Activated T-cell treated with anti-CD3 and anti-CD28 coated beads for 24 hours (primary cell): ENCODE measurements around the gene MYL3.
A peak's percentile ranks its signal among the peaks of the same experiment; 100 is the strongest.
"Not testable (repeated sequence)": the region's sequence is repeated elsewhere in the genome, so short reads cannot be mapped to it uniquely, and the experiment has no call there.

ENCODE experiments used
- DNase-seq: peaks from one replicate; pipeline ENCODE4 v3.0.0-alpha.2; 2020; ENCODE audit warnings: low read depth

MYL3 gene

DNA sequence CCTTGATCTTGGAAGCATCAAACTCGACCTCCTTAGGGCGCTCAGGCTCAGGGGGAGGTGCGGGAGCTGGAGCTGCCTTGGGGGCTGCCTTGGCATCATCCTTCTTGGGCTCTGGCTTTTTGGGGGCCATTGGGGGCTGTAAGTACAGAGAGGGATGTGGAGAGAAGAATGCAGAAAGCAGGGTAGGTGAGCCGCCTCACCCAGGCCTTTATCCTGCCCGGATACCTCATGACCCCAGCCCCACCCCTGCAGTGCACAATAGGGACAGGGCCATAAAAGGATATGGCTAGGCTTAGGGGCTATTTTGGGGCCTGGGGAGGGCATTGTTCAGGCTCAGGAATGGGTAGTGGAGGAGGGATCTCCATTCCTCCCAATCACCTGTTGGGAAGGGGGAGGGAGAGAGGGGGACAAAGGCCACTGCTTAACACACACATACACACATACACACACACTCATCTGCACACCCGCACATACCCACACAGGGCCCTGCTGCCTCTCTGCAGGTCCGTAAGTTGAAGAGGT lies at the start of gene MYL3:
Gene MYL3 (minus strand): TSS at position 184 of the 522 bp plus-strand sequence. CDS start 54 bp downstream, at position 130.
- DNase-seq, result no peak

DNA sequence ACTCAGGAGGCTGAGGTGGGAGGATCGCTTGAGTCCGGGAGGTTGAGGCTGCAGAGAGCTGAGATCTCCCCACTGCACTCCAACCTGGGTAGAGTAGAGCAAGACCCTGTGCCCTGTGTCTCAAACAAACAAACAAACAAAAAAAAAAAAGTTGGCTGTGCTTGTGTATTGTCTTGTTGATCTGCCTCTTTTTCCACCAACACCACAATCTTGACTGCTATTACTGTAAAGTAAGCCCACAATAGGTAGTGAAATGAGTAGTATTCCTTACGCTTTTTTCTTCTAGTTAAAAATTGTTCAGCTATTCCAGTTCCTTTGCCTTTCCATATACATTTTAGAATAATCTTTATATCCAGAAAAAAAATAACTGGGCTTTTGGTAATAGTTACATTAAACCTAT lies 49.7 kb upstream of the MYL3 start:
- no peak for DNase-seq

DNA sequence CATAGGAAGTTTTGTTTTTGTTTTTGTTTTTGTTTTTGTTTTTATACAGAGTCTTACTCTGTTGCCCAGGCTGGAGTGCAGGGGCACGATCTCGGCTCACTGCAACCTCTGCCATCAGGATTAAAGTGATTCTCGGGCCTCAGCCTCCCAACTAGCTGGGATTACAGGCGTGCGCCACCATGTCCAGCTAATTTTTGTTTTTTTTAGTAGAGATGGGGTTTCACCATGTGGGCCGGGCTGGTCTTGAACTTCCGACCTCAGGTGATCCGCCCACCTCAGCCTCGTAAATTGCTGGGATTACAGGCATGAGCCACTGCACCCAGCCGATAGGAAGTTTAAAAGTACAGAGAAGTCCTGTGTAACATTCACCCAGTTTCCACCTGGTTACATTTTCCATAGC lies 47.7 kb upstream of the MYL3 start:
- DNase-seq, result not testable (repeated sequence)

DNA sequence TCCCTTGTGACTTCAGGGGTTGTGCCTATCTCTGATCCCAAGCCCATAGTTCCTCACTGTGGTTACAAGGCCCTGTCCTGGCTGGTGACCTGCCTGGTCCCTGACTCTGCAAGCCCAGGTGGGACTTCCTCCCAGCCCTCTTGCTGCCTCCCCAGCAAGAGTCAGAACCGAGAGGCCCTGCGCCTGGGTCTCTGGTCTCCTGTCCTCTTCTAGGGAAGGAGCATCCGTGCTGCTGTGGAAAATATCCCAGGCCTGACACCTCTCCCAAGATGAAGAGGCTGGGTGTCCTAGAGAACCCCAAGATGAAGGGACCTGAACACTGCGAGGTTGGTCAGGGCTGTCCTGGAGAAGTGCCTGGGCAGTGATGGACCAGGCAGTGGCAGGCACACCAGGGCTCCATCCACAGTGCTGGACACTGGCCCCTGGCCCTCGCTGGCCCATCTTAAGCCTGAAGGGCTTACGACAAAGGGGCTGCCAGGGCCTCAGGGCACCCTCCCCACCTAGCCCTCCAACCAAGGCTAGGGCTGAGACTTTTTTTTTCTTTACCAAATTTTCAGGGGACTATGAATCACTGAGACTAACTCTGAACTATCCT lies 47.0 kb upstream of the MYL3 start:
- no peak for DNase-seq

DNA sequence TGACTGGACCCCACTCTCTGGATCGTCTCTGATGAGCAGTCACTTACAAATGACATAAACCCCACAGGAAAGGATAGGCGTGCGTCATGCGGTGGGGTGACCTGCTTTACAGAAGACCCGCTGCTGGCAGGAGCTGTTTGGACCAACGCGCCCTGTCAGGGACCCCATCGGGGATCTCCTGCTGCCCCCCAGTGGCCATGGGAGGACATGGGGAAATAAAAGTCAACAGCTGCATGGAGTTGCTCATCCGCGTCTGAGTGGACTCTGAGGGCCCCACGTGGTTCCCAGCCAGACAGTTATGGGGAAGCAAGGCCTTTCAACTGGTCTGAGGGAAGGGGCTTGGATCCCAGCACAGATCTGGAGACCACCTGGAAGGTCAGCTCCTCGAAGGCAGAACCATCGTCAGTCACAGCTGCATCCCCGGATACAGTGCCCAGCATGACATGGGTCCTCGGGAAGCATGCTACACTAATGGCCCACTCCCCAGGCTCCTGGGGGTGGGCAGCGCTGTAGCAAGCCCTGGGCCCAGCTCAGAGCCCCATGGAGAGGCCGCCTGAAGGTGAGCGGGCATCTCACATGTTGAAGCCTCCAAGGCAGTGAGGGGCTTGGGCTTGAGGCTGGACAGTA lies 46.4 kb upstream of the MYL3 start:
- DNase-seq, result peak; percentile 64

DNA sequence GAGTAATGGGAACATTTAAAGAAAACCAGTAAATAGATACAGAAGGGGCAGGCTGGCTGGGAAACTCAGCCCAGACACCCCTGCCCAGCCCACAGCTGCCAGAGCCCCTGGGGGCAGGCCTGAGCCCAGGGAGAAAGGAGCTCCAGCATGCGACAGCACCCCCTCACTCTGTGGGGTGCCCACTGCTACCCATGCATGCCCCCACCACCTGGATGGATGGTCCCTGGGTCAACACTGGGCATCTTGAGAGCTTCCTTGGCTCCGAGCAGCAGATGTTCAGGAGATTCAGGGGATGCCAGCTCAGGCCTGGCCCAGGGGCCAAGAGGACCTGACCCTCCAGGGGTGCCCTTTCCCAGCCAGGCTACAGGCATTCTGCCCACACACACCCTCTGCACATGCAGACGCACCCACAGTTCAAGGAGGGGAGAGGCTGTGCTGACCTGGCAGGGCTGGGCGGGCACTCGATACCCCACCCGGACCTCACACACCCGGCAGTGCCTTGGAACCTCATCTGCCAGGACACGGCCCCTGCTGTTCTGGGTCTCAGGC lies 45.8 kb upstream of the MYL3 start:
- DNase-seq, result no peak

DNA sequence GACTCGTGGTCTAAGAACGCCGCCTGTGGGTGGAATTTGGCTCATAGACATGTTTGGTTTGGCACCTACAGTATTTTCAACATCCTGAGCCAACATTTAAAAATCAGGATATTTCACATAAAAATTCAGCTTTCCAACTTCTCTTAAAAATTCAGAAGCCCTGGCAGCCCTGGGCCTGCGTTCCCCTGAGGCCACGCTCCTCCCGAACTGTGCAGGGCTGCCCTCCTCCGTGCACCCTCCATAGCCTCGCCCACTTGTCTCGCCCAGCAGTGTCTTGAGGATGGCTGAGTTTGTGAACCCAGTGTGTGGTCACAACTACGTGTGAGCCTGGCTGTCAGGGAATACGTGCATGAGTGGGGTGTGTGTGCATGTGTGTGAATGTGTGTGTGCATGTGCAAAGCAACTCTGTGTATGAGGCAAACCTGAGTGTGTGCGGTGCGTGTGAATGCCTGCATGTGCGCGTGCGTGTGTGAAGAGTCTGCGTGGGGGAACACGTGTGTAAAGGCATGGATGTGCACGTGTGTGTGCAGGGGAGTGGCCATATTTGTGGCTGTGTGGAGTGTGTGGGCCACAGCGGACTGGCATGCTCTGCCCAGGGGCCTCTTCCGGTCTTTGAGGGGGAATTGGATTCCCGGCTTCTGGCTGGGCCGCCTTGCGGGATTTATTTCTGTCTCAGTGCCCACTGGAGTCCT lies 45.2 kb upstream of the MYL3 start:
- no peak for DNase-seq

DNA sequence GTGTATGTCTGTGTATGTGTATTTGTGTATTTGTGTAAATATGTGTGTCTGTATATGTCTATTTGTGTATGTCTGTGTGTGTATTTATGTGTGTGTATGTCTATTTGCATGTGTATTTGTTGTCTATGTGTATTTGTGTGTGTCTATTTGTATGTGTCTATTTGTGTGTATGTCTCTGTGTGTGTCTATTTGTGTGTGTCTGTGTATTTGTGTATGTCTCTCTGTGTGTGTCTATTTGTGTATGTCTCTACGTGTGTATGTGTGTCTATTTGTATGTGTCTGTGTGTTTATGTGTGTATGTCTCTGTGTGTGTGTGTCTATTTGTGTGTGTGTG lies 44.7 kb upstream of the MYL3 start:
- DNase-seq, result no peak

DNA sequence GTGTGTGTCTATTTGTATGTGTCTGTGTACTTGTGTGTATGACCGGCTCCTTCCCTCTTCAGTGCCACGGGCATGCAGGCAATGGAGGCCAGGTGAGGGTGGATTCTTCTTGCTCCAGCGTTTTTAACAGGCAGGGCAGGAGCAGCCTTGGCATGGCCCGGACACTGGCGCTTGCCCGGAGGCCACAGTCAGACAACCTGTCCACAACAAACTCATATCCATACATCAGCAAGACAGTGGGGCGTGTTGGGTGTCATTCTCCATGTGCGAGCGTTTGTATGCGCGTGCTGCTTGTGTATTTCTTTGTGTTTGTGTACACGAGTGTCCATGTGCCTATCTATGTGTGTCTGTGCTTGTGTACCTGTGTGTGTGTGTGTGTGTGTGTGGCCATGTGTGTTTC lies 44.0 kb upstream of the MYL3 start:
- no peak for DNase-seq

DNA sequence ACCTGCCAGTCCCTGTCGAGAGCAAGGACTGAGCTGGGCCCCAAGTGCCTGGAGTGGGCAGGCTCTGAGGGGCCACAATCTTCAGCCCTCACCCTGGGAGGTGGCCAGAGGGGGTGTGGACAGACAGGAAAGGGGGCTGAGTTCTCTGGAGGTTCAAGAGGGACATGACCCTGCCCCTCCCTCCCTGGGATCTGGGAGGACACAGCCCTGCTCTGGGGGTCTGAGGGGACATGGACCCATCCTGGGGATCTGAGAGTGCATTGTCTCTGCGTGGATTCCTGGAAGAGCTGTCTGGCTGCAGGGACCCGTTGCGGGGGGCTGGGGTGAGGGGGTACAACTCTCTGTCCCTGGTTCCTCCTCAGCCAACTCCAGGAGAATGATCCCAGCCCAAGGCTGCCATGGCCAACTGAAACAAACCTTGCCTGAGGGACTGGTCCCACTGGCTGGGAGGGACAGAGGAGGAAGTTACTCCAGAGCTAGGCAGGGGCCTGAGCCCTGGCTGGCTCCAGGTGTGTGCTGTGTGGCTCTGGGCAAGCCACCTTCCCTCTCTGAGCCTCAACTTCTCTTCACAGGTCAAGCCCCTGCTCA lies 43.3 kb upstream of the MYL3 start:
- DNase-seq, result no peak

DNA sequence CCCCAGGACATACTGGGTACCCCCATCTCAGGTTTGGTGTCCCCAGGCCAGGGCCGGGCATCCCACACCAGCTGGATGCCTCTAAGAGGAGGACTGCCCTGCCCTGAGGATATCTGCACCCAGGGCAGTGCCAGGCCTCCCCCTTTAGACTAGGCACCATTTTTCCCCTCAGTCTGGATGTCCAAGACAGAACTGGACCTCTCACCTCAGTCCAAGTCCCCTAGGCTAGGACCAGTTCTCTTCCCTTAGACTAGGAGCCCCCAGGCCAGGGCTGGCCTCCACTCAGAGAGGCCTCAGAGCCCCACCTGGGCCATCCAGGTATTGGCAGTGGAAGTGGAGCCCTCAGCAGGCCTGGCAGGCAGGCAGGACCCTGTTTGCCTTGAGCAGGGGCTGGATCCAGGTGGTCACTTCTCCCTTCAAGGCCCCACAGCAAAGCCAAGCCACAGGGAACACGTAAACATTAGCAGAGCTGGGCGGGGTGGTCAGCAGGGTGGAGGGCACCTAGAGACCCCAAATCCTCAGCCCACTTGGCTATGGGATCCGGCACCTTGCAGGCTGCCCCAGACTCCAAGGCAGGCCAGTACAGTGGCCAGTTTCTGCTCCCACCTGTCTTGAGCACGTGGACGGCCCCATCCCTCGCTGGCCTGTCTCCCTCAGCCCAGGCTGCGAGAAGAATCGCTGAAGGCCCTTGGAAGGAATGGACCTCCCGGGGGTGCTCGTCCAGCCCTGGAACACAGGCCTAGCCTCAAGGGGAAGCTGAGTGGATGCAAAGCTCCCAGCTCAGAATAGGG lies 42.6 kb upstream of the MYL3 start:
- no peak for DNase-seq

DNA sequence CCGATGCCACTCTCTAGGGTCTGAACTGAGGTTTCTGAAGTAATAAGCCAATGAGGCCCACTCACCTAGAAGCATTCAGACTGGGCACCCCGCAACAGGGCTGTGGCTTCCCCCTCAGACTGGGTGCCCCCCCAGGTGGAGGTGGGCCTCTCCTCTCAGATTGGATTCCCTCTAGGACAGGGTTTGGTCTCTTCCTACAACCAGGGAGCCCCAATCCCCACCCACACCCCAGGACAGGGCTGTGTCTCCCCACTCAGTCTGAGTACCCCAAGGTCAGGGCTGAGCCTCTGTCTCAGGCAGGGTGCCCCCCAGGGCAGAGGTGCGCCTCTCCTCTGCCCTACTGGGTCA lies 41.9 kb upstream of the MYL3 start:
- DNase-seq, result no peak

DNA sequence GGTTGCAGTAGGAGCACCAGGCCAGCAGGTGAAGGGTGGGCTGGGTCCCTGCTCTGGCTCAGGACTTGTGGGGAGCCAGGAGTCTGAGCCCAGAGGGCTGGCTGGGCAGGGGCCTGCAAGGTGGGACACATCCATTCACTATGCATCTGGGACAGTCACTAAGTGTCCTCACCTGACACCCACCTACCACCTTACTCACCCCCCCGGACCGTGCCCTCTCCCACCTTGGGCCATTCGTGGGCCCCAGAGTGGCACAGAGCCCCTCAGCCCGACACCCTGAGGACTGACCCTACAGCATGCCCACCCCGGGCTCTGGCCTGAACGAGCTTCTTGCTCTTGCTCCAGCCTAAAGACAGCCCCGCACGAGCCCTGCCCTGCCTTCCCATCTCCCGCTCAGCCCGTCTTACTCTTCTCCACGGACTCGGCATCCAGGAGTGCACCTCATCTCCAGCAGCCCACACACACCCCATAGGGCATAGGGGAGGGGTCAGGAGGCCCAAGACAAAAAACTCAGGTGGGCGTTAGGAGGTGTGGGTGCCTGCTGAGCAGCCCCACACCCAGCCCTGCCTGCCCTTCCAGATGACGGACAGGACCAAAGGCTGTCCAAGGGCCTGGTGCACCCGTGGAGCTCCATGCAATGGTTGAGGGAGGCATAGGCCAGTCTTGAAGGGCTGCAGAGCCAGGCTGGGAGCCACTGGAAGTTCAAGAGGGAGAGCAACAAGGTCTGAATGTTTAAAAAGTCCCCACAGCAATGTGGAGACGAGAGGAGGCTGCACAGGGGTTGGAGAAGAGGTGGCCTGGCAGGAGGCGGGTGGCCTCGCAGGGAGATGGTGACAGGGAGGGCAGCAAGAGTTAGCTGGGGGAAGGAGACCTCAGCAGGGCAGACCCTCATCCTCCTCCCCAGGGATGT lies 41.3 kb upstream of the MYL3 start:
- DNase-seq, result no peak

DNA sequence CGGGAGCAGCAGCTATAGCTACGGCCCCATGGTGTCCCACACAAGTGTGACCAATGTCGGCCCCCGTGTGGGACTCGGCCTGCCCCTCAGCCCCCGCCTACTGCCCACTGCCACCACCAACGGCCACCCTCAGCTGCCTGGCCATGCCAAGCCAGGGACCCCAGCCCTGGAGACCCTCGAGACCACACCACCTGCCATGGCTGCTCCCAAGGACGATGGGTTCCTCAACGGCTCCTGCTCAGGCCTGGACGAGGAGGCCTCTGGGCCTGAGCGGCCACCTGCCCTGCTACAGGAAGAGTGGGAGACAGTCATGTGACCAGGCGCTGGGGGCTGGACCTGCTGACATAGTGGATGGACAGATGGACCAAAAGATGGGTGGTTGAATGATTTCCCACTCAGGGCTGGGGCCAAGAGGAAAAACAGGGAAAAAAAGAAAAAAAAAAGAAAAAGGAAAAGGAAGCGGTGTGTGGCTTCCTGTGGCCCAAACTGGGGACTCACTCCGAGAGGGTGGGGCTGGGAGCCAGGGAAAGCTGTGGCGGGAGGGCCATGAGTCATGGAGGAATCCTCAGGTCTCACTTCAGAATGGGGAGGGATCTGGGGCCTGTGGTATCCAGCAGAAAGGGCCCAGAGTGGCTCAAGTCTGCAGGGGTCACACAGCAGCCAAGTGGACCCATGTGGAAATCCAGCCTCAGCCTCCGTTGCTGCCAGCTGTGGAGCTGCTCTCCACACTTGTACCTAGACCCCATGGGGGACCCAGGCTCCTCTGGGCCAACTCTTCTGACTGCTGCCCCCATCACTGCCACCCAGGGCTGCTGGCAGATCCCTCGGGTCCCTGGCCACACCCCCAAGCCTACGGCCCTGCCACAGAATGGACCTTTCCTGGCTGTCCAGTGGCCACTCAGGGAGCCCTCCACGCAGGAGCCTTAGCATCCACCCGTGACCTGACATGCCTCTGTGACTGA lies 40.4 kb upstream of the MYL3 start:
- no peak for DNase-seq

DNA sequence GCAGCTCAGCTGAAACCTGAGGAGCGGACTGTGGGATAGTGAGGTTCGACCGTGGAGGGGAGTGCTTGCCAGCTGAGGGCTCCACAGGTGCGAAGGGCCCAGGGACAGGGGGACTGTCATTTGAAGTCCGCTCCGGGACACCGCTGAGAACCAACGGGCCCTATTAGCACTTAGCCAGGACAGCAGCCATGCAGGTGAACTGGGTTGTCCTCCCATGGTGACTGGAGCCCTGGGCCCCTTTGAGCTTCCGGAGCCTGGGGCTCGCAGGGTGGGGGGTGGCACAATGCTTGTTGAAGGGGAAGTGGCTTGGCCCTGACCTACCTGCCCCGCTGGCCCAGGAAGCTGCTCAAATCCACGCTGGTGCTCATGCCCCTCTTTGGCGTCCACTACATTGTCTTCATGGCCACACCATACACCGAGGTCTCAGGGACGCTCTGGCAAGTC lies 39.0 kb upstream of the MYL3 start:
- DNase-seq, result no peak

DNA sequence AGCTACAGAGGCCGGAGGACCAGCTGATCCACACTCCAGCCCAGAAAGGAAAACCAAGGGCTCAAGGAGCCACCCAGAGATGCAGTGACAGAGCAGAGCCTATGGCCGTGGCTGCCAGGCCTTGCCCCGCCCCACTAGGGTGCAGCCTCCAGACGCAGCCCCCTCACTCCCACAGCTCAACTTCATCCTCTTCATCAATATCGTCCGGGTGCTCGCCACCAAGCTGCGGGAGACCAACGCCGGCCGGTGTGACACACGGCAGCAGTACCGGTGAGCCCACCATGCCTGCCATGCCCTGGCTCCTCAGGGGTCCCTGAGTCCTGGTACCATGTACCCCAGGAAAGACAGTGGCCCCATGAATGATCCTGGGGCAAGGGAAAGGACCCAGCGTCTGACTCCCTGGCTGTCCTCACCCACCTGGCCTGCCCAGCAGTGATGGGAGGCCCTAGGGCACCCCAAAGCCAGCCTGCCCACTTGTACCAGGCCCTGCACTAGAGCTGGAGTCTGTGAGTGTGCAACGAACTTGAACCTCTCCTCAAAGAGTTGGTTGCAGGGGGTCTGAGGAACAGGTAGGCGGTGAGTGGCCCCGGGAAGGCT lies 38.4 kb upstream of the MYL3 start:
- no peak for DNase-seq

DNA sequence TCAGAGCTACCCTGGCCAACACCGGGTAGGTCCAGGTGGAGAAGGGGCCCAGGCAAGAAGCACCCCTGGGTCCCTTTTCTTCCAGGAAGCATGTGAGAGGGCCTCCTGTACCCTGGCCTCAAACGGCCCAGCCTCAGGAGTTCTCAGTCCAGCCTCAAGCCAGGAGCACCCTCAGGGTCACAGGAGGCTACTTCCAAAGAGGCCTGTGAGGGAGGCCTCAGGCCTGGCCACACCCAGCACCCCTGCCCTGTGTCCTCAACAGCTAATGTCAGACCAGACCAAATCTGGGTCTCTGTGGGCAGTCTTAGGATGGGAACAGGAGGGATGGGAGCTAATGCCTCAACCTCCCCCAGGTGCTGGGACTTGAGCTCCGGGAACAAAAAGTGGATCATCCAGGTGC lies 37.8 kb upstream of the MYL3 start:
- no peak for DNase-seq

DNA sequence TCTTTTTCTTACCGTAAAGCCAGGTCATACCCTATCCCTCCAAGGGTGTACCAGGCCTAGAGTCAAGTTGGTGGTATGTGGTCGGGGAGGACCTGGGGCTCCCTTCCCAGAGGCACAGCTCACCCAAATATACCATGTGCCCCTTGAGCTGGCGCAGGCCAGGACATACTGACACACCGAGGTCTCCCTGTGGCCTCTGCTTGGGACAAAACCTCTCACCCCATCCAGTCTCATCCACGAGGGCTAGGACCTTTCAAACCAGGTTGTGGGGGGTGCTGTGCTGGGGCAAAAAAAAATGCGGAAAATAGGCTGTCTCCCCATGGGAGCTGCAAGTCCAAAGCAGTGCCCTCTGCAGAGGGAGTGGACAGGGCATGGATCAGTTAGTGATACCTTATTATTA lies 37.1 kb upstream of the MYL3 start:
- DNase-seq, result no peak

DNA sequence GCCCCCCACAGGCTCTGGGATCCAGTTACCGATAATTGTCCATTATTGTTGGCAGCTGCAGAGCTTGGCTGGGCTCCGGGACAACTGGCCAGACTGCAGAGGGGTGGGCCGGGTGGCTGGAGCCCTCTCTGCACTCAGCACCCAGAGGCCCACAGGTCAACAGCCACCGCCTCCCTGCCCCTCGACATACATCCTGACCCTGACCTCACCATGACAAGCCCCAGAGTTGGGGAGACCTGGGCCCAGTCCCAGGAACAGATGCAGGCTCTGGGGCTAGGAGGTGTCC lies 36.7 kb upstream of the MYL3 start:
- no peak for DNase-seq
